HG03575 (cell line): ENCODE data around the gene OR10J4.
"Not testable (repeated sequence)": the region's sequence is repeated elsewhere in the genome, so short reads cannot be mapped to it uniquely, and the experiment has no call there.

Experiments
- ATAC-seq: cut with Tn5 transposase; IDR thresholded peaks from one replicate; pipeline ENCODE4 v1.9.1; 2021; ENCODE audit not compliant: unreplicated experiment, insufficient number of reproducible peaks, low FRiP score; ENCODE audit errors: extremely low read depth

Gene OR10J4

DNA sequence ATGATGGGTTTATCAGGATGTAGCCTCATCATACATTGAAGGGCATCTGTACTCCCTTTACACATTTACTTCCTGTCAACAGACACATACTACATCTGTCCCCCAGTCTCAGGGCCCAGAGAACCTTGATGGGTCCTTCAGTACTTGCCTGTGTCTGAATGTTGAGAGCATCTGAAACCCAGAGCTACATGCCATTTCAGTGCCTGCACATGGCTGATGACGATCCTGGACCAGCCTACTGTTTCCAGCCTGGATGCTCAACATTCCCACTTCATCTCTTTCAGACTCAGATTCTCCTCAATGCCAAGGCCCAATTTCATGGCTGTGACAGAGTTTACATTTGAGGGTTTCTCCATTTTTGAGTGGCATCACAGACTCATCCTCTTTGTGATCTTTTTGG is at the start of gene OR10J4:
TSS of gene OR10J4 (plus strand) at position 301 of the 400 bp plus-strand sequence.
- ATAC-seq, result no peak

DNA sequence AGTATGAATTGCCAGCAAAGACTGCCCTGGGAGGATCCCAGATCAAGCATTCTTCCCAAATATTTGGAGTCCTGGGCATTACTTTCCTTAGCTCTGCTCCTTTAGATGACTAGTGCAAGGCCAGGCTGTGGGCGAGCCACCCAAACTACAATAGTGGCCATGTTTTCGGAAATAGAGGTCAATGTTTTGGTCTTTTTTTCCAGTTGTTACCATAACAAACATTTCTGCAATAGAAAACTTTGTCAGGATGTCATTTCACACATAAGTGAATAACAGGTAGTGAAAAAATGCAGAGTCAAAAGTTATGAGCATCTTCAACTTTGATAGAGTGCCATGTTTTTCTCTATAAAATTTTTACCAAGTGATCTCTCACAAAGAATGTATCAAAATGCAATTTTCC is 25.2 kb upstream of the OR10J4 start:
- no peak for ATAC-seq

- ATAC-seq, result no peak
These were observed 23.1 kb upstream of the OR10J4 start for GRCh38 chr1:159408862-159409400.

GRCh38 chr1:159421821-159422220 is 10.2 kb upstream of the OR10J4 start:
- no peak for ATAC-seq

DNA sequence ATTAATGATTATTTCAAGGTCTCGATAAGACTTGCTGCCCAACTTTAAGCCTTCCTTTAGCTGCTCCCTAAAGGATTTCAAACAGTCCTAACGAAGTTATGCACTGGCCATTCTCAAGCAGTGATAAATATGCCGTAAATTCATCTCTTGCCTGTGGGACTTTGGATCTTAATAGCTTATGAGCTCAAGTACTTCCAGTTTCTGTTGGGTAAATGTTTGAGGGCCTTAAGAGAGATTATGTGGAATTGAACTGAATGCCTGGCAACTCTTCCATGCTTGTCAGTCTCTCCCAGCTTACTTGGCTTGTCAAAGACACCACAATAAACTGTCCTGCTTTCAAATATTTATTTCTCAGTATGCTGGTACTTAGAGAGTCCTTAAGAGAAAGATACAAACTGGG is 3.5 kb upstream of the OR10J4 start:
- no peak for ATAC-seq

GRCh38 chr1:159429074-159429861 is 2.7 kb upstream of the OR10J4 start:
- ATAC-seq, result no peak

DNA sequence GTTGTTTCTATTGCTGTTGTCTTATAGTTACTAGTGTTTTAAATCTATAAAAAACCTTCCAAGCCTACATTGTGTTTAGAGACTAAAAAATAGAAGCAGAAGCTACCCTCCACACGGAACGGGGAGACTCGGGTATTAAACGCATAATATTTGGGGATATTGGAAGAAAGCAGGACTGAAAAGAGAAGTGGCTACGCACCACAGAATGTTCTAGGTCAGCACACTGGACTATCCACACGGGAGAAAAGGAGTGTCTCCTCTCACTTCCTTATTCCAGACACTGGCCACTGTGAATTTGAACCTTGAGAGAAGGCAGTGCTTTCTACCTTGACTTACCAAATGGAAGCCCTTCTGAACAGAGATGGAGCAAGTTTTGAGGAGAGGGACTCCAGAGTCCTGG is 1.0 kb upstream of the OR10J4 start:
- no peak for ATAC-seq

- no peak for ATAC-seq
These were observed 4.5 kb downstream of the OR10J4 start for GRCh38 chr1:159436469-159436868.

- ATAC-seq, result no peak
These were observed 7.4 kb downstream of the OR10J4 start, which contains the start of gene OR10J1 for GRCh38 chr1:159439422-159439821. Gene OR10J1 (plus strand): TSS chr1:159439722. CDS start chr1:159439792, 70 bp downstream.

- ATAC-seq, result no peak
These were observed 9.4 kb downstream of the OR10J4 start for GRCh38 chr1:159441360-159441759.

DNA sequence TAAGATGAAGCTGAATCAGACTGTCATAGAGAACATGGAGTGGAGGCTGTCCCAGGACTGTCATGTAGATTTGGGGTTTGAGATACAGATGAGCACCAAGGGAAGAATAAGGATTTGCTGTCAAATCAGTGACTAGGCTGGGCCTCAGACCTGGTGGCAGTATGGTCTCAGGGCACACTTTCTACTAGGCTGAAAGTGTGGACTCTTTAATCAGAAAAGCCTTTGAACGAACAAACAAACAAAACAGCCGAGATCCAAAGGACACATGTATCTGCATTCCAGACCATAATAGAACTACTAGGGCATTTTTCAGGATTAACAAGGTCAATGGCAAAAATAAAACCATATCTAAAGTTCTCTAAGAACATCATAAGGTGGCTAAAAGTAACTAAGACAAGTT is 10.4 kb downstream of the OR10J4 start:
- no peak for ATAC-seq

- ATAC-seq, result no peak
These were observed 11.2 kb downstream of the OR10J4 start for GRCh38 chr1:159443066-159443750.

DNA sequence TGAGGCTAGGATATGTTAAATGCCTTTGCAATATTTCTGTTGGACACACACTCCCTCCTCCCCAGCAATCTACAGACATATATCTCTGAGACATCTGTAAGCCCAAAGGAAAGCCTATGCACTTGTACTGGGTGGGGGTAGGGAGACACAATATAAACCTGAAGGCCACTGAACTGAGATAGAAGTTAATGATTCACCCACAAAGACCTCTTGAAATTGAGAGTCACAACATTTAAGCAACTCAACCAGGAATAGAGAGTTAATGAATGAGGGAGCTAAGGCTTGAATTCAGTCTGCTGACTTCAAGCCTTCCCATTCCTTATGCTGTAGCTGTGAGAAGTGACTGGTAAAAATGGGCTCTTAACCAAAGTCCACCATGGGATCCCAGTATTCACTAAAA is 12.5 kb downstream of the OR10J4 start:
- no peak for ATAC-seq

DNA sequence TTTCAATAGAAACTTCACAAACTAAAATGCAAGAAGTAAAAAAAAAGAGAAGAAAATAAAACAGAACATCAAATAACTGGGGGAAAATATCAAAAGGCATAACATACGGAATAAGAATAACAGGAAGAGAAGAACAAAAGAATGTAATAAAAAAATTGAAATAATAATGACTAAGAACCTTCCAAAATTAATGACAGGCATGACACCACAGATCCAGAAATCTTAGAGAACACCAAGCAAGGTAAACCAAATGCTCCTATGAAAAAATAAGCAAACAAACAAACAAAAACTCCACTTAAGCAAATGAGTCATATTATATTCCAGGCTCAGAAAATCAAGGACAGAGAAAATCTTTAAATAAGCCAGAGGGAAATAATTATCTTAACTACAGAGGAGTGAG is 16.2 kb downstream of the OR10J4 start:
- no peak for ATAC-seq

GRCh38 chr1:159449605-159450004 is 17.6 kb downstream of the OR10J4 start:
- not testable (repeated sequence) for ATAC-seq

- no peak for ATAC-seq
These were observed 27.5 kb downstream of the OR10J4 start for GRCh38 chr1:159459551-159459950.

DNA sequence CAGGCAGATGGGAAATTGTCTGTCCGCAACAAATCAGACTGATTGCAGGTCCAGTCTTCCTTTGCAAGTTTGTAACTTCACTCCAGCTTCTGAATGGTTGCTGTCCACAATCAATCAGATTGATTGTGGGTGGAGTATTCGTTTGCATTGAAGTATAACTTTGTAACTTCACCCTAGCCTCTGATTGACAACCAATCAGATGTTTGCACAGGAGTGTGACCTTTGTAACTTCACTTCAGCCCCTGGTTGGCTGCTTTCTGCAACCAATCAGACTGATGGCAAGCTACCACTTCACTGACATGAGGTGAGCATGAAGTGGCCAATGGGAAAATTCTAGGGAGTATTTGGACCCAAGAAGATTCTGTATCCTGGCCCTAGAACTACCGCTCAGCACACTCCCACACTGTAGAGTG is 33.2 kb downstream of the OR10J4 start:
- no peak for ATAC-seq

DNA sequence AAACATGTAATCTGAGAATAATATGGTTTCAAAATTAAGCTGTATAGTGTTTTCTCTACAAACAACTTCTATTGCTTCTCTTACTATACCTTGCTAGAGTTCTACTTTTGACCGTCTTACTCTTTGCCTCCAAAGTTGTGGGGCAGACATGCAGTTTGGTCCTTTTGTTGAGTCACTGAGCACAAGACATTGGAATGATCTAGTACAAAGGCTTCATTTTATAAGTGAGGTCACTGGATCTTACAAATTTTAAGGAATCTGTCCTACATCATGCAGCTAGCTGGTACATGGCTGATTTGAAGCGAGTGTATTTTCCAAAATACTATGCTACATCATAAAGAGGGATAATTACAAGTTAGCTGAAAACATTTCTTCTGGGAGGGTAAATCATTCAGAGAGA is 36.3 kb downstream of the OR10J4 start:
- ATAC-seq, result no peak

GRCh38 chr1:159469921-159470533 is 38.0 kb downstream of the OR10J4 start:
- ATAC-seq, result no peak

DNA sequence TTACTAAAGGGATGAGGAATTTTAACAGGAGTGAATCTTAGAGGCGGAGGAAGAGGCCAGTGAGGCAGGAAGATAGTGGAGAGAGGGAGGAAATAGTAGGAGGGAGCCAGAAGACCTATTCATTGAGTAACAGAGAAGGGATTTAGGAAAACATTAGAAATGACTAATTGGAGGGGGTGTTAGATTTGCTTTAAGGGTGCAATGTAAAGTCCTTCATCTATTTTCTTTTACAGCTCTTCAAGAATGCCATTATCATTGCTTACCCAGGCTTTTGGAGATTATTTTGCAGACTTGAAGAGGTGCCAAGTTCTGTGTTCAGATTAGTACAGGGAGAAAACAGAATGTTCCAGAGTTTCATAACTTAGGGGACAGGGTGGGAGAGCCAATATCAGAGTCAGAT is 41.3 kb downstream of the OR10J4 start:
- no peak for ATAC-seq
